Mononuclear cell (primary cell): ENCODE measurements around the gene NT5C1B. TPM values are rescaled to one million over a fixed set of nuclear protein-coding genes. Genes with fewer than 3 reads are reported as not detected.
"Not testable (repeated sequence)": the region's sequence is repeated elsewhere in the genome, so short reads cannot be mapped to it uniquely, and the experiment has no call there.

ENCODE experiments used
- H3K27me3 ChIP-seq: 2 replicates; pipeline ENCODE4 v1.6.0; 2011; ENCODE audit warnings: low read length, control low read depth; ENCODE audit not compliant: insufficient read depth
- H3K4me1 ChIP-seq: 2 replicates; pipeline ENCODE4 v1.5.1; 2011; ENCODE audit warnings: mild to moderate bottlenecking, low read length, control low read depth; ENCODE audit not compliant: insufficient read depth
- H3K4me3 ChIP-seq: 2 replicates; pipeline ENCODE4 v1.5.1; 2011; ENCODE audit warnings: mild to moderate bottlenecking, low read length, moderate library complexity
- H3K9me3 ChIP-seq: 2 replicates; pipeline ENCODE4 v1.5.1; 2011; ENCODE audit warnings: low read depth, mild to moderate bottlenecking, control low read depth, low read length
- total RNA-seq: library from RNA; depleted of rRNA; stranded (reverse); fragments of >200 nt; gene quantifications from one replicate; pipeline ENCODE4 v1.2.3, GENCODE V29; 2012

NT5C1B gene
- total RNA-seq: not detected

GRCh38 chr2:18589354-18589753 lies at the start of gene NT5C1B:
Gene NT5C1B (minus strand): TSS chr2:18589569. CDS start chr2:18589468, 101 bp downstream.
- Histone ChIP-seq H3K4me1 (no peaks in the 10 kb centered on the region), H3K4me3 (no peak within 1 kb of the TSS), H3K27me3 (no peaks in the 10 kb centered on the region), H3K9me3 (no peaks in the 10 kb centered on the region)

- Histone ChIP-seq H3K27me3 (no peaks in the 10 kb centered on the region), H3K9me3 (peaks cover 16% of the 10 kb centered on the region), H3K4me3 (no peak overlapping the region), H3K4me1 (no peaks in the 10 kb centered on the region)
Observed at GRCh38 chr2:18637196-18637595, 47.8 kb upstream of the NT5C1B start.

GRCh38 chr2:18632699-18633098 lies 43.3 kb upstream of the NT5C1B start:
- H3K27me3 ChIP-seq, H3K4me1 ChIP-seq, H3K4me3 ChIP-seq: not testable (repeated sequence)
- peaks cover 16% of the 10 kb centered on the region for H3K9me3 ChIP-seq

DNA sequence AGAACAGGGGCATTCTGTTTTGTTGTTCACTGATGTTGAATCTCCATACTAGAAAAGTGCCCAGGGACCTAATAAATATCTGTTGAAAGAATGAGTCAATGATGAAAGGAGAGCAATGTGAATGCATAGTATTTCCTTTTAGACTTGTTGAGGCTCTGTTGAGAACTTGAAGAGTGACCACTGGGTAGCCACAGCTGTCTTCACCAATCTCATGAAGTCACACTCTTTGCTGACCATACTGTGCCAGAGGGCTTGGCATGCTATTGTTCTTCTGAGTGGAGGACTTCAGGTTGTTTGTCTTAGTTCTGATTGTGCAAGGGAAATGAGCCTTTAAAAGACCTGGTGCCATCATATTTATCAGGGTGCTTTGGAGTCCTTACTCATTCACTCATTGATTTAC lies 41.6 kb upstream of the NT5C1B start:
- H3K4me3 ChIP-seq: no peak overlapping the region
- no peaks in the 10 kb centered on the region for H3K27me3 ChIP-seq
- no peaks in the 10 kb centered on the region for H3K4me1 ChIP-seq
- peaks cover 4% of the 10 kb centered on the region for H3K9me3 ChIP-seq

DNA sequence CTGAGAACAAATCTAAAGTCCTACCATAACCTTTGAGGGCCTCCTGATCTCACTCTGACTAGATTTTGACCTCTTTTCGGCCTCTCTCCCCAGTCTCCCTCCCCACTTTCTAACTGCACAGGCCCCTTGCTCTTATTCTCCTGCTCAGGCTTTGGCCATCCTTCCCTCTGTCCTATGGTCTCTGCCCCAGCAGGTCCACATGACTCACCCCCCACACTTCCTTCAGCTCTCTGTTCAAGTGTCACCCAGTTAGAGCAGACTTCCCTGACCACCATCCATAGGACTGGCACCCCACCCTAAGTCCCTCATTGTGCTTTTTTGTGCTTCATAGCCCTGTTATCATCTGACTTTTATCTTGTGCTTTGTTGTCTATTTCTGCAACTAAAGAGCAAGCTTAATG lies 41.2 kb upstream of the NT5C1B start:
- H3K27me3 ChIP-seq: no peaks in the 10 kb centered on the region
- H3K4me3 ChIP-seq: no peak overlapping the region
- H3K9me3 ChIP-seq: peaks cover 4% of the 10 kb centered on the region
- no peaks in the 10 kb centered on the region for H3K4me1 ChIP-seq

DNA sequence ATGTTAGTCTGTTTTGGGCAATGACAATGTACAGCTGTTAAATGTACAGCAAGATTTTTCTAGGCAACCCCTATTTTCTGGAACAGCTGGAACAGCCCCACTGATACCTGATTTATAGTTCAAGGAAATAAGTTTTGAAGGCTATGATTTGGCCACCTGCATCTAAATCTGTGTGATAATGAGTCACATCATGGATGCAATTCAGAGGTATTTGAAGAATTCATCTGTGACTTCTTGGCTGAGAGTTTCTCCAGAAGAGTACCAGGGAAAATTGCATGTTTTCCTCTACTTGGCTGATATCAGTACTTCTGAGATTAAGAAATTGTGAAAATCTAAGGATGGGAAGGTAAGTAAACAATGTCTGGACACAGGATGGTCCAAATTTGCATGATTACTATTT lies 40.7 kb upstream of the NT5C1B start:
- Histone ChIP-seq H3K27me3 (no peaks in the 10 kb centered on the region), H3K4me1 (no peaks in the 10 kb centered on the region), H3K9me3 (peaks cover 4% of the 10 kb centered on the region), H3K4me3 (no peak overlapping the region)

GRCh38 chr2:18626958-18627650 lies 37.7 kb upstream of the NT5C1B start:
- Histone ChIP-seq H3K9me3 (no peaks in the 10 kb centered on the region), H3K4me3 (no peak overlapping the region), H3K27me3 (no peaks in the 10 kb centered on the region), H3K4me1 (no peaks in the 10 kb centered on the region)

GRCh38 chr2:18626256-18626668 lies 36.9 kb upstream of the NT5C1B start:
- no peak overlapping the region for H3K4me3 ChIP-seq
- H3K4me1 ChIP-seq: no peaks in the 10 kb centered on the region
- H3K27me3 ChIP-seq: no peaks in the 10 kb centered on the region
- H3K9me3 ChIP-seq: no peaks in the 10 kb centered on the region

DNA sequence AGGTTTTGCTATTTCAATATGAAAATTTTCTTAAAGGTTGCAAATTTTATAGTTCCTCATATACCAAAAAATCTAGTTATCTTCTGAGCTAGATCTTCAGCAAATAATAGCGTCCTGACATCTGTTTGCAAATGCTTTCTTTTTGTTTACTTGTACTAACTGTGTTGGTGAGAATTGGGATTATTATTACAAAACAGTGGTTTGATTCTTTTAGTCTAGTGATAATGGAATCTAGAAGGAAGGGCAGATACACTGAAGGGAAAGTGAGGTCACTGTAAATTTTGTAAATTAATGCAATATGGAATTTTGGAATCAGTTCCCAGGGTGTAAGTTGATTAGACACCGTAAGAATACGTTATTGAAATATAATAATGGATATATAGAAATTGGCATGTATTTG lies 36.2 kb upstream of the NT5C1B start:
- Histone ChIP-seq H3K27me3 (no peaks in the 10 kb centered on the region), H3K9me3 (no peaks in the 10 kb centered on the region), H3K4me3 (no peak overlapping the region), H3K4me1 (no peaks in the 10 kb centered on the region)

- H3K9me3 ChIP-seq: no peaks in the 10 kb centered on the region
- H3K27me3 ChIP-seq: no peaks in the 10 kb centered on the region
- H3K4me1 ChIP-seq: no peaks in the 10 kb centered on the region
- H3K4me3 ChIP-seq: no peak overlapping the region
Observed at GRCh38 chr2:18623782-18624181, 34.4 kb upstream of the NT5C1B start.

DNA sequence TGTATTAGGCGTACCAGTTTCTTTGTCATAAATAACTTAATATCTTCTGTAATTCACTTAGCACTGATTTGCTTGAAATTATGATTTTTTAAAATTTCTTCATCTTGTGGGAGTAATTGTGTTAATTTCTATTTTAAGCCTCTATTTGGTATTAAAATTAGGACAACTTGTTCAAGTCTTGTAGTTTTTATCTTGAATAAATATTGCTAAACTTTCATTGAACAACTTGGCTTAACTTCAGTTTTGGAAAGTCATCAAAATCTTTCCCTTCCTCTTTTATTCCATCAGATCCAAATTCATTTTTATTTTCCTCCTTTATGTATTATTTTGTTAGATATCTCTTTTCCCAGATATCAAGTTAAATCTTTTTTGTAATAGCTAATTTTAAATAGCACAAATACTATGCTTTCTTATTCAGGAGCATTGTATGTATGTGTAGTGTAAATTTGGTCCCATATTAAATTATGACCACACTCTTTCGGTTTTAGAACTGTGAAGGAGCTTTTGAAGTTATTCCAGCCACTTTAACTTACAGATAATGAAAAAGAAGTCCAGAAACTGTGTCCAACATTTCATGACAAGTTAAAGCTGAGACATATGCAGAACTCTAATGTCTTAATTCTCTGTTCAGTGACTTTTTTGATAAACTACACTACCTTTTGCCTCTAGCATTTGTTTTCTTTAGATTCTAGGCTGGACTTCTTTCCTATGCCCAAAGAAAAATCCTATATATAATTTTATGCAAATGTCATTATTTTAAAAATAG lies 31.7 kb upstream of the NT5C1B start:
- no peaks in the 10 kb centered on the region for H3K27me3 ChIP-seq
- H3K9me3 ChIP-seq: no peaks in the 10 kb centered on the region
- H3K4me1 ChIP-seq: no peaks in the 10 kb centered on the region
- no peak overlapping the region for H3K4me3 ChIP-seq

GRCh38 chr2:18619091-18619490 lies 29.7 kb upstream of the NT5C1B start:
- H3K27me3 ChIP-seq: no peaks in the 10 kb centered on the region
- no peaks in the 10 kb centered on the region for H3K4me1 ChIP-seq
- H3K9me3 ChIP-seq: no peaks in the 10 kb centered on the region
- no peak overlapping the region for H3K4me3 ChIP-seq

DNA sequence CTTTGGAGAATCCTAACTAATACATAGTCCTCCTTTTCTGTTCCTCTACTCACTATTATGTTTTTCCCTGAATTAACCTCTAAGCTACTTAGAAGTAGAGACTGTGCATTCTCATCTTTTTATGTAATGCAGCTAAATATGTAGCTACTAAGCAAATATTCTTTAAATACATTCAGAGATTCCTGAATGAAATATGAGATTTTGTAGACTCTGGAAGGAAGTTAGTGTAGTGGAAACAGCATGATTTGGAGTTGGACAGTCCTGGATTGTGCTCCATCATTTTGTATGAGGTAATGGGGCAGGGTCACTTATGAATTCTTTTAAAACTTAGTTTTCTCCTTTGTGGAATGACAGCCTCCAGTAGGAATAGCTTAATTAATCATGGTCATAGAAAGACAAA lies 24.7 kb upstream of the NT5C1B start:
- H3K9me3 ChIP-seq: no peaks in the 10 kb centered on the region
- H3K4me3 ChIP-seq: no peak overlapping the region
- no peaks in the 10 kb centered on the region for H3K4me1 ChIP-seq
- no peaks in the 10 kb centered on the region for H3K27me3 ChIP-seq

DNA sequence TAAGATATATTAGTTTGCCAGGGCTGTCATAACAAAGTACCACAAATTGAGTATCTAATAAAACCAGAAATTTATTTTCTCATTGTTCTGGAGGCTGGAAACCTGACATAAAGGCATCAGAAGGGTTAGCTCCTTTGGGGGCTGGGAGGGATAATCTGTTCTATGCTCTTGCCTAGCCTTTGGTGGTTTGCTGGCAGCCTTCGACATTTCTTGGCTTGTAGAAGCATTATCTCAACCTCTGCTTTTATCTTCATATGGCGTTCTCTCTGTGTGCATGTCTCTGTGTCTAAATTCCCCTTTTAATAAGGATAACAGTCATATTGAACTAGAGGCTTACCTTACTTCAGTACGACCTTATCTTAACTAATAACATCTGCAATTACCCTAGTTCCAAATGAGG lies 22.8 kb upstream of the NT5C1B start:
- H3K27me3 ChIP-seq: no peaks in the 10 kb centered on the region
- H3K4me3 ChIP-seq: no peak overlapping the region
- H3K4me1 ChIP-seq: no peaks in the 10 kb centered on the region
- H3K9me3 ChIP-seq: no peaks in the 10 kb centered on the region

GRCh38 chr2:18611604-18612003 lies 22.2 kb upstream of the NT5C1B start:
- H3K4me3 ChIP-seq: no peak overlapping the region
- H3K27me3 ChIP-seq: no peaks in the 10 kb centered on the region
- H3K9me3 ChIP-seq: no peaks in the 10 kb centered on the region
- H3K4me1 ChIP-seq: no peaks in the 10 kb centered on the region

GRCh38 chr2:18611184-18611583 lies 21.8 kb upstream of the NT5C1B start:
- H3K4me1 ChIP-seq: no peaks in the 10 kb centered on the region
- H3K9me3 ChIP-seq: no peaks in the 10 kb centered on the region
- no peaks in the 10 kb centered on the region for H3K27me3 ChIP-seq
- no peak overlapping the region for H3K4me3 ChIP-seq
